Adipocyte (in vitro differentiated cells): Measurements from ENCODE around the gene TMEM131.
"Not testable (repeated sequence)": the region's sequence is repeated elsewhere in the genome, so short reads cannot be mapped to it uniquely, and the experiment has no call there.

Source experiments
- DNase-seq: peaks from one replicate; pipeline ENCODE4 v3.0.0-alpha.2; 2015; ENCODE audit warnings: low read depth
- H3K27me3 ChIP-seq: replicated peaks from 2 replicates; pipeline ENCODE4 v1.7.0; 2013; ENCODE audit warnings: mild to moderate bottlenecking, low read length, moderate library complexity; ENCODE audit not compliant: control insufficient read depth, insufficient read depth
- H3K36me3 ChIP-seq: 2 replicates; pipeline ENCODE4 v1.7.0; 2013; ENCODE audit warnings: low read length, mild to moderate bottlenecking, moderate library complexity; ENCODE audit not compliant: control insufficient read depth, insufficient read depth, severe bottlenecking
- H3K4me1 ChIP-seq: 2 replicates; pipeline ENCODE4 v1.7.0; 2013; ENCODE audit warnings: mild to moderate bottlenecking, low read length, moderate library complexity; ENCODE audit not compliant: control insufficient read depth, insufficient read depth
- H3K4me3 ChIP-seq: 2 replicates; pipeline ENCODE4 v1.7.0; 2013; ENCODE audit warnings: mild to moderate bottlenecking, low read length, moderate library complexity
- H3K9ac ChIP-seq: 2 replicates; pipeline ENCODE4 v1.7.0; 2013; ENCODE audit warnings: mild to moderate bottlenecking, low read length, moderate library complexity
- H3K9me3 ChIP-seq: 2 replicates; pipeline ENCODE4 v1.7.0; 2013; ENCODE audit warnings: mild to moderate bottlenecking, low read length, moderate library complexity; ENCODE audit not compliant: control insufficient read depth

The TMEM131 gene

DNA sequence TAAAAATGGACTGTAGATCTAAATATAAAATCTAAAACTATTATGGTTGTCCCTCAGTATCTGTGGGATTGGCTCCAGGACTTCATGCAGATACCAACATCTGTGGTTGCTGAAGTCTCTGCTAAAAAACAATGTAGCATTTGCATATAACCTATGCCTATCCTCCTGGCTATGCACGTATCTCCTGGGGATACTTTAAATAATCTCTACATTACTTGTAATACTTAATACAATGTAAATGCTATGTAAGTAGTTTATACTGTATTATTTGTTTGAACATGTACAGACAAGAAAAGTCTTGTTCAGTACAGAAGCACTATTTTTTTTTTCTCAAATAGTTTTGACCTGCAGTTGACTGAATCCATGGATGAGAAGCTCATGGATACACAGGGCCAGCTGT is 147.4 kb downstream of the TMEM131 start:
- Histone ChIP-seq H3K36me3 (no peaks in the 10 kb centered on the region), H3K27me3 (no peaks in the 10 kb centered on the region), H3K9me3 (no peaks in the 10 kb centered on the region), H3K9ac (no peak overlapping the region), H3K4me3 (no peak overlapping the region), H3K4me1 (peaks cover 5% of the 10 kb centered on the region)
- no peak for DNase-seq

DNA sequence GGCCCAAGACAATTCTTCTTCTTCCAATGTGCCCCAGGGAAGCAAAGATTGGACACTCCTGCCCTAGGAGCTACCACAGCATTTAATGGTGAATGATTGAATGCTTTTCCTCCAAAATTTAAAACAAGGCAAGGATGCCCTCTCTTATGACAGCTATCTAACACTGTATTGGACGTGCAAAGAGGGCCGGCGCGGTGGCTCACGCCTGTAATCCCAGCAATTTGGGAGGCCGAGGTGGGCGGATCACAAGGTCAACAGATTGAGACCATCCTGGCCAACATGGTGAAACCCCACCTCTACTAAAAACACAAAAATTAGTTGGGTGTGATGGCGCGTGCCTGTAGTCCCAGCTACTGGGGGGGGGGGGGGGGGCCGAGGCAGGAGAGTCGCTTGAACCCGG is 149.0 kb downstream of the TMEM131 start:
- H3K4me3 ChIP-seq, H3K4me1 ChIP-seq, DNase-seq, H3K27me3 ChIP-seq, H3K36me3 ChIP-seq, H3K9me3 ChIP-seq, H3K9ac ChIP-seq: not testable (repeated sequence)

DNA sequence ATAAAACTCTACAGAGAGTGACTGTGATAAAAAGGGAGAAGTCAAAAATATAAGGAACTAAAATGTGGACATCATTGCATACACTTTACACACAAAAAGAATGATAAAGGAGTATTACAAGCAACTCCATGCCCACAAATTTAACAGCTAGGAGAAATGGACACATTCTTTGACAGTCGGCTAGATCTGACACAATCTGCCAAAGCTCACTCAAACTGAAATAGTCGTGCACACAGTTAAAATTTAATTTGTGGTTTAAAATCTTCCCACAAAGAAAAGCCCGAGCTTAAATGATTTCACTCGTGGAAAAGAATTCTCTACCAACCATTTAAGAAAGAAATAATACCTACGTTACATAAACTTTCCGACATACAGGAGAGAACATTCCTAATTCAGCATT is 149.9 kb downstream of the TMEM131 start:
- no peak for DNase-seq
- Histone ChIP-seq H3K9ac (no peak overlapping the region), H3K4me1 (peaks cover 5% of the 10 kb centered on the region), H3K27me3 (no peaks in the 10 kb centered on the region), H3K36me3 (peaks cover 10% of the 10 kb centered on the region), H3K4me3 (no peak overlapping the region), H3K9me3 (no peaks in the 10 kb centered on the region)

DNA sequence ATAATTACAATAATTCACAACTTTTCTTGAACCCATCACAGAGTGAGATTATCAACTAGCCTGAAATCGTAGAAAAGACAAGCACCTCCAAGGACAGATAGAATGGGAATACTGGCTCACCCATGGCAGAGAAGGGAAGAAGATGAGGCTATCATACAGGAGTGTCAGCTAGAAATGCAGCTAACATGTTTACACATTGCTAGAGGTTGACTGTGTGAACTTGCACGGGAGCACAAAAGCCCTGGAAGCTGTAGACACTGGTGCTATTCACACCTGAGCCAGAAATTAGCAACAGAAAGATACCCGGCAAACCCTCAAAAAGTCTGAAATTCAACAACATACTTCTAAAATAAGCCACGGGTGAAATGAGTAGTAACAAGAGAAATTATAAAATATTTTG is 150.6 kb downstream of the TMEM131 start:
- Histone ChIP-seq H3K27me3 (no peaks in the 10 kb centered on the region), H3K4me3 (no peak overlapping the region), H3K4me1 (peaks cover 5% of the 10 kb centered on the region), H3K36me3 (peaks cover 17% of the 10 kb centered on the region), H3K9me3 (no peaks in the 10 kb centered on the region), H3K9ac (no peak overlapping the region)
- no peak for DNase-seq

DNA sequence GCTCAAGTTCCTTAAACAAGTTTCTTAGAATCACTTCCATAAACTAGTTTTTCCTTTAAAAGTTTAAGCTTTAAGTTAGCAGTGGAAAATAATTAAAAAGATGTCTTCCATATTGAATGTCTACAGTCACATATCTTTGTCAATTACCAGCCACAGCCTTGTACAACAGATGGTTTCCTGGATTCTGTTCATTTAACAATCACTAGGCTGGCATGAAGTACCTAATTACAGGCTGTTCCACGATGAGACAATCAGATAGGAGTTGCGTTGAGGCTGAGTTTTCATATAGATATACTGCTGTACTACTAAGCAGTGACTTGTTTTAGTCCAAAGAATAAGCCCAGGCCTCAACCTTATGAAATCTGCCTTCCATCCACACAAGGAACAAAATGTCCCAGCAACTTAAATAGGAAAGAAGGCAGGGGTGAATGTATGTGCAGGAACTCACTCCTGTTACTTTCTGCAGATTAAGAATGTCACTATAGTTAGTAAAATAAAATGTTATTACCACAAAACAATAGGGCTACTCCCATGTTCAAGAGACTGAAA is 151.4 kb downstream of the TMEM131 start:
- no peak overlapping the region for H3K9ac ChIP-seq
- H3K4me3 ChIP-seq = no peak overlapping the region
- no peaks in the 10 kb centered on the region for H3K27me3 ChIP-seq
- peaks cover 24% of the 10 kb centered on the region for H3K36me3 ChIP-seq
- DNase-seq = peak; percentile 9
- H3K9me3 ChIP-seq = no peaks in the 10 kb centered on the region
- peaks cover 5% of the 10 kb centered on the region for H3K4me1 ChIP-seq

DNA sequence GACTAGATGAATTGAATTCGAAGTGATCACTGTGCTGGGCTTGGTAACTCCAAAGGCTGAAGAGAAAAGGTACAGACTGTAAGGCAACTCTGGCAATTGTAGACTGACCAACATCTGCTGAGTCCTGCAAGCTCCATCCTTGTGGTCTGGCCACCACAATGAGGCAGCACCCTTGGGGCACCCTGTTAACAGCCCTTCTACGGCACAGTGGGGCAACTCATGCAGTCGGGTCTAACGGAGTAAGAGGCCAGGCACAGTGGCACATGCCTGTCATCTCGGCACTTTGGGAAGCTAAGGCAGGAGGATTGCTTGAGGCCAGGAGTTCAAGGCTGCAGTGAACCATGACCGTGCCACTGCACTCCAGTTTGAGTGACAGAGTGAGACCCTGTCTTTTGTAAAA is 155.6 kb downstream of the TMEM131 start:
- Histone ChIP-seq H3K4me1 (peaks cover 5% of the 10 kb centered on the region), H3K4me3 (no peak overlapping the region), H3K9ac (no peak overlapping the region), H3K9me3 (no peaks in the 10 kb centered on the region), H3K36me3 (peaks cover 35% of the 10 kb centered on the region), H3K27me3 (no peaks in the 10 kb centered on the region)
- DNase-seq = no peak

DNA sequence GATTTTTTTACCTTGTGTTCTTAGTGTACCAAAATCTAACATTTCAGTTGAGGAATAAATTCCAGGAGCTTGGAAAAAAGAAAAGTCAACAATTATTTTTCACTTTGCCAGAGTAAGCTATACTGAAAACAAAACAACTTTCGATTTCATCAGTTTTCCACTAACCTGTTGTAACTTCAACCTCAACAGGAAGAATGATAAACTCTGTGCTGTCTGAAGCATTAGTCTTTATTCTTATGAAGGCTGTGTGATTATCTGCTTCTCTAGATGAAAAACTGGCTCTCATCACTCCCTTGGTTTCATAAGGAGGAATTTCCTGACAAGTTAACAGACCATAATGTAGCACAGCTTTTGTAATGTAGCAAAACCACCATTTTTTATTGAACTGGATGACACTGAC is 161.1 kb downstream of the TMEM131 start:
- H3K9me3 ChIP-seq = no peaks in the 10 kb centered on the region
- peaks cover 21% of the 10 kb centered on the region for H3K36me3 ChIP-seq
- H3K27me3 ChIP-seq = no peaks in the 10 kb centered on the region
- H3K9ac ChIP-seq = no peak overlapping the region
- H3K4me3 ChIP-seq = no peak overlapping the region
- DNase-seq = no peak
- peaks cover 8% of the 10 kb centered on the region for H3K4me1 ChIP-seq

DNA sequence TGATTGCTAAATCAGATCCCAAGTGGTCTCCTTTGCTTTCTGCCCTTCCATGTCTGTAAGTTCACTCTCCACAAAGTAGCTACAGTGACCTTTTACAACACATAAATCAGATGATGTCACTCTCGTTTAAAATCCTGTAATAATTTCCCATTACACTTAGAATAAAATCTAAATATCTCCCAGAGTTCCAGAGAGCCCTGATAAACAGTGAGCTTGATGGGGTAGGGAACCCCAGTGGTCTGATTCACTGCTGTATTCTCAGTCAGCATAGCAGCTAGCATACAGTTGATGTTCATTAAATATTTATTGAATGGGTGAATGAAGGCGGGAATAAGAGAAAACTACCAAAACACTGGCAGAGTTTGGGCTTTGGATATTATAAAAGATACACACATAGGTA is 164.6 kb downstream of the TMEM131 start:
- Histone ChIP-seq H3K9ac (no peak overlapping the region), H3K4me1 (peaks cover 8% of the 10 kb centered on the region), H3K27me3 (no peaks in the 10 kb centered on the region), H3K4me3 (no peak overlapping the region), H3K9me3 (no peaks in the 10 kb centered on the region), H3K36me3 (peaks cover 18% of the 10 kb centered on the region)
- DNase-seq = no peak

DNA sequence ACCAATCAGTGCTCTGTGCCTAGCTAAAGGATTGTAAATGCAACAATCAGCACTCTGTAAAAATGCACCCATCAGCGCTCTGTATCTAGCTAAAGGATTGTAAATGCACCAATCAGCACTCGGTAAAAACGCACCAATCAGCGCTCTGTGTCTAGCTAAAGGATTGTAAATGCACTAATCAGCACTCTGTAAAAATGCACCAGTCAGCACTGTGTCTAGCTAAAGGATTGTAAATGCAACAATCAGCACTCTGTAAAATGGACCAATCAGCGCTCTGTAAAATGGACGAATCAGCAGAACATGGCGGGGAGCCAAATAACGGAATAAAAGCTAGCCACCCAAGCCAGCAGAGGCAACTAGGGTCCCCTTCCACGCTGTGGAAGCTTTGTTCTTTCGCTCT is 166.5 kb downstream of the TMEM131 start:
- H3K4me3 ChIP-seq, DNase-seq, H3K4me1 ChIP-seq, H3K9ac ChIP-seq, H3K9me3 ChIP-seq, H3K27me3 ChIP-seq: not testable (repeated sequence)
- peaks cover 20% of the 10 kb centered on the region for H3K36me3 ChIP-seq

DNA sequence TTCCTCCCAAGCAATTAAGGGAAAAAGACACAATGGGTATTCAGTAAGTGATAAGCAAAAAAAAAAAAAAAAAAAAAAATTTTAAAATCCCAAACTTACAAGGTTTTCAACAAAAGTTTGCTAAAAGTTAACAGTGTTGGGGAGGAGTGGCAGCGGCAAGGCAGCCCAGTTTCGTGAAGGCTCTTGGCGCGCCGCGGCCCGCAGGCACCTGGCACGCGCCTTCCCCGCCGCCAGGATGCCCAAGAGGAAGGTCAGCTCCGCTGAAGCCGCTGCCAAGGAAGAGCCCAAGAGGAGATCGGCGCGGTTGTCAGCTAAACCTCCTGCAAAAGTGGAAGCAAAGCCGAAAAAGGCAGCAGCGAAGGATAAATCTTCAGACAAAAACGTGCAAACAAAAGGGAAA is 168.7 kb downstream of the TMEM131 start:
- H3K27me3 ChIP-seq, H3K4me1 ChIP-seq, H3K4me3 ChIP-seq, H3K9me3 ChIP-seq, H3K9ac ChIP-seq, DNase-seq: not testable (repeated sequence)
- peaks cover 16% of the 10 kb centered on the region for H3K36me3 ChIP-seq

DNA sequence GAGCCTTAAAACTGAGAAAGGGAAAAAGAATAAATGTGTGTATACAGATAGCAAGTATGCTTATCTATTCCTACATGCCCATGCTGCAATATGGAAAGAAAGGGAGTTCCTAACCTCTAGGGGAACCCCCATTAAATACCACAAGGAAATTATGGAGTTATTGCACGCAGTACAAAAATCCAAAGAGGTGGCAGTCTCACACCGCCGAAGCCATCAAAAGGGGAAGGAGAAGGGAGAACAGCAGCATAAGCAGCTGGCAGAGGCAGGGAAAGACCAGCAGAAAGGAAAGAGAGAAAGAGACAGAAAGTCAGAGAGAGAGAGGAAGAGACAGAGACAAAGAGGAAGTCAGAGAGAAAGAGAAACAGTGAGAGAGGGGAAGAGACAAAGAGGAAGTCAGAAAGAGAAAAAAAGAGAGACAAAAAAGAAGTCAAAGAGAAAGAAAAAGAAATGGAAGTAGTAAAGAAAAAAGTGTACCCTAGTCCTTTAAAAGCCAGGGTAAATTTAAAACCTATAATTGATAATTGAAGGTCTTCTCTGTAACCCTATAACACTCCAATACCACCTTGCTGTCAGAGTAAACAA is 169.4 kb downstream of the TMEM131 start:
- not testable (repeated sequence) for H3K27me3 ChIP-seq, H3K9ac ChIP-seq, H3K4me1 ChIP-seq, H3K4me3 ChIP-seq, DNase-seq, H3K9me3 ChIP-seq
- H3K36me3 ChIP-seq = peaks cover 16% of the 10 kb centered on the region

DNA sequence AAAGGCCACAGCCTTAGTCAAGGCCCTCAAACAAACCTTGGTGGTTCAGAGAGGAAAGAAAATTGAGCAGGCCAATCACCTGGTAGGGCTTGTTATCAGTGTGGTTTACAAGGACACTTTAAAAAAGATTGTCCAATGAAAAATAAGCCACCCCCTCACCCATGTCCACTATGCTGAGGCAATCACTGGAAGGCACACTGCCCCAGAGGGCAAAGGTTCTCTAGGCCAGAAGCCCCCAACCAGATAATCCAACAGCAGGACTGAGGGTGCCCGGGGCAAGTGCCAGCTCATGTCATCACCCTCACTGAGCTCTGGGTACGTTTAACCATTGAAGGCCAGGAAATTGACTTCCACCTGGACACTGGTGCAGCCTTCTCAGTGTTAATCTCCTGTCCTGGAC is 171.7 kb downstream of the TMEM131 start:
- peaks cover 20% of the 10 kb centered on the region for H3K36me3 ChIP-seq
- H3K9ac ChIP-seq, H3K9me3 ChIP-seq, H3K4me1 ChIP-seq, DNase-seq, H3K4me3 ChIP-seq, H3K27me3 ChIP-seq: not testable (repeated sequence)
